ENCODE results near the gene MYL7. TPM values are rescaled to one million over a fixed set of nuclear protein-coding genes. Genes with fewer than 3 reads are reported as not detected.
A peak's percentile ranks its signal among the peaks of the same experiment; 100 is the strongest.
"Not testable (repeated sequence)": the region's sequence is repeated elsewhere in the genome, so short reads cannot be mapped to it uniquely, and the experiment has no call there.

MYL7 gene
- total RNA-seq, 1 experiment from 2014 or later, result 5.7 TPM

DNA sequence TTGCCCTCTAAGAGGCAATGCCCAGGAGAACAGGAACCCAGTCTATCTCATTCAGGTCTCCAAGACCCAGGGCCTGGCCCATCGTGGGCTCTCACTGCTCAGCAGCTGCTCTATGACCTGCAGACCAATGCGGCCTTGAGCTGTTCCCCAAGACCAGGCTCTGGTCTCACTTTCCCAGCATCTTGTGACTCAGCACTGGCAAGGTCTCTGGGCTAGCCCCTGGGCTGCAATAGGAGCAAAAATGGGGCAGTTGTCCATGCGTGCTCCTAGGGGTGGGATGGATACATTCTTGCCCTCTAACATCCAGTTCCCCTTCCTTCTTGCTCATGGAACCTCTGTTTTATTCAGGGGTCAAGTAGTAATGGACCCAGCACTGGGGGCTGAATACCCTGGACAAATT lies 34.6 kb upstream of the MYL7 start:
- Histone ChIP-seq H2AFZ (ENCODE audit: low read length) (no peak overlapping the region), H3K79me2 (ENCODE audit: insufficient read depth, low read length) (no peaks in the 10 kb centered on the region), H3K27me3 (ENCODE audit: insufficient read depth, low read length) (no peaks in the 10 kb centered on the region), H3K18ac (ENCODE audit: insufficient read length, low read depth, low read length) (no peak overlapping the region), H2BK120ac (ENCODE audit: low read depth, low read length, poor library complexity, severe bottlenecking) (no peak overlapping the region), H3K4ac (ENCODE audit: low read depth, low read length) (no peak overlapping the region), H4K20me1 (ENCODE audit: control insufficient read depth, insufficient read depth, insufficient read length) (no peaks in the 10 kb centered on the region), H3K23ac (ENCODE audit: insufficient read length, low read depth, low read length) (no peak overlapping the region), H4K8ac (replicated peaks; ENCODE audit: insufficient read length, low read depth, low read length) (no peak overlapping the region), H3K56ac (ENCODE audit: insufficient read length, low read depth, low read length) (no peak overlapping the region), H4K91ac (ENCODE audit: insufficient read length, low read depth, low read length) (no peak overlapping the region), H4K5ac (ENCODE audit: insufficient read length, low read depth, low read length) (no peak overlapping the region), H3K9ac (ENCODE audit: extremely low read depth, insufficient read length, low read length) (no peak overlapping the region), H2AK5ac (ENCODE audit: insufficient read length, low read length) (no peak overlapping the region), H2BK5ac (ENCODE audit: insufficient read length, low read length) (no peak overlapping the region), H3K27ac (ENCODE audit: insufficient read length, low read depth, low read length) (no peak overlapping the region), H3K4me2 (ENCODE audit: insufficient read depth, insufficient read length, low read length) (no peak overlapping the region), H3K4me1 (ENCODE audit: insufficient read depth, low read length) (no peaks in the 10 kb centered on the region), H2BK20ac (ENCODE audit: low read depth, low read length, poor library complexity, severe bottlenecking) (no peak overlapping the region), H2BK12ac (ENCODE audit: insufficient read length, low read depth, low read length) (no peak overlapping the region), H3T11ph (ENCODE audit: low read length) (no peak overlapping the region), H3K9me3 (ENCODE audit: control insufficient read depth, low read depth, low read length) (no peaks in the 10 kb centered on the region), H3K79me1 (ENCODE audit: insufficient read depth, low read depth, low read length, poor library complexity, severe bottlenecking) (no peaks in the 10 kb centered on the region), H2BK15ac (ENCODE audit: low read depth, low read length) (no peak overlapping the region), H3K14ac (ENCODE audit: insufficient read depth, low read length) (no peak overlapping the region; the same call in 1 of the 2 replicates), H3K23me2 (ENCODE audit: insufficient read length, low read depth, low read length, poor library complexity, severe bottlenecking) (no peaks in the 10 kb centered on the region)
- Mint-ChIP-seq H3K27me3 (ENCODE audit: low read depth) (peaks cover 39% of the 10 kb centered on the region), H3K4me3 (no peak overlapping the region), H3K9me3 (peaks cover 2% of the 10 kb centered on the region in 2 experiments; a peak in 3 of 5 replicates), H3K36me3 (ENCODE audit: insufficient read depth in 1 of 3, low read depth in 3 of 3) (no peaks in the 10 kb centered on the region), H3K27ac (no peak overlapping the region), H3K4me1 (peaks cover 10 to 15% of the 10 kb centered on the region in 2 experiments)
- TF ChIP-seq, protein P1, sequence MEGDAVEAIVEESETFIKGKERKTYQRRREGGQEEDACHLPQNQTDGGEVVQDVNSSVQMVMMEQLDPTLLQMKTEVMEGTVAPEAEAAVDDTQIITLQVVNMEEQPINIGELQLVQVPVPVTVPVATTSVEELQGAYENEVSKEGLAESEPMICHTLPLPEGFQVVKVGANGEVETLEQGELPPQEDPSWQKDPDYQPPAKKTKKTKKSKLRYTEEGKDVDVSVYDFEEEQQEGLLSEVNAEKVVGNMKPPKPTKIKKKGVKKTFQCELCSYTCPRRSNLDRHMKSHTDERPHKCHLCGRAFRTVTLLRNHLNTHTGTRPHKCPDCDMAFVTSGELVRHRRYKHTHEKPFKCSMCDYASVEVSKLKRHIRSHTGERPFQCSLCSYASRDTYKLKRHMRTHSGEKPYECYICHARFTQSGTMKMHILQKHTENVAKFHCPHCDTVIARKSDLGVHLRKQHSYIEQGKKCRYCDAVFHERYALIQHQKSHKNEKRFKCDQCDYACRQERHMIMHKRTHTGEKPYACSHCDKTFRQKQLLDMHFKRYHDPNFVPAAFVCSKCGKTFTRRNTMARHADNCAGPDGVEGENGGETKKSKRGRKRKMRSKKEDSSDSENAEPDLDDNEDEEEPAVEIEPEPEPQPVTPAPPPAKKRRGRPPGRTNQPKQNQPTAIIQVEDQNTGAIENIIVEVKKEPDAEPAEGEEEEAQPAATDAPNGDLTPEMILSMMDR (conservative IDR thresholded peaks at IDR 0.05), result no peak
- no CpG with 5 or more reads among the region's 3 CpGs for WGBS (ENCODE audit: extremely low coverage, insufficient read length, low lambda C conversion rate)
- DNase-seq, result peak; percentile 11

DNA sequence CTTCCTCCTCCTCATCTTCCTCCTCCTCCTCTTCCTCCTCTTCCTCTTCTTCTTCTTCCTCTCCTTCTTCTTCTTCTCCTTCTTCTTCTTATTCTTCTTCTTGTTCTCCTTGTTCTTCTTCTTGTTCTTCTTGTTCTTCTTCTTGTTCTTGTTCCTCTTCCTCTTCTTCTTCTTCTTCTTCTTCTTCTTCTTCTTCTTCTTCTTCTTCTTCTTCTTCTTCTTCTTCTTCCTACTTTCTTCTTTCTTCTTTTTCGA lies 33.5 kb upstream of the MYL7 start:
- not testable (repeated sequence) for H4K8ac ChIP-seq (replicated peaks; ENCODE audit: insufficient read length, low read depth, low read length); H2BK120ac ChIP-seq (ENCODE audit: low read depth, low read length, poor library complexity, severe bottlenecking); H2BK15ac ChIP-seq (ENCODE audit: low read depth, low read length); H4K91ac ChIP-seq (ENCODE audit: insufficient read length, low read depth, low read length); H3K4me1 ChIP-seq (ENCODE audit: insufficient read depth, low read length); H3K4me2 ChIP-seq (ENCODE audit: insufficient read depth, insufficient read length, low read length); DNase-seq; H2BK12ac ChIP-seq (ENCODE audit: insufficient read length, low read depth, low read length); H2AK5ac ChIP-seq (ENCODE audit: insufficient read length, low read length); H2AFZ ChIP-seq (ENCODE audit: low read length); H3K27ac ChIP-seq (ENCODE audit: insufficient read length, low read depth, low read length); H3K79me2 ChIP-seq (ENCODE audit: insufficient read depth, low read length); H3K23me2 ChIP-seq (ENCODE audit: insufficient read length, low read depth, low read length, poor library complexity, severe bottlenecking); H3K27me3 ChIP-seq (ENCODE audit: insufficient read depth, low read length); H3K56ac ChIP-seq (ENCODE audit: insufficient read length, low read depth, low read length); H2BK5ac ChIP-seq (ENCODE audit: insufficient read length, low read length); H3K4ac ChIP-seq (ENCODE audit: low read depth, low read length); H3K4me3 Mint-ChIP-seq; H3K36me3 Mint-ChIP-seq (ENCODE audit: insufficient read depth in 1 of 3, low read depth in 3 of 3); H4K20me1 ChIP-seq (ENCODE audit: control insufficient read depth, insufficient read depth, insufficient read length); H3K79me1 ChIP-seq (ENCODE audit: insufficient read depth, low read depth, low read length, poor library complexity, severe bottlenecking); H2BK20ac ChIP-seq (ENCODE audit: low read depth, low read length, poor library complexity, severe bottlenecking); H3K14ac ChIP-seq (ENCODE audit: insufficient read depth, low read length); H3T11ph ChIP-seq (ENCODE audit: low read length); H3K9me3 ChIP-seq (ENCODE audit: control insufficient read depth, low read depth, low read length); H3K27ac Mint-ChIP-seq; H3K18ac ChIP-seq (ENCODE audit: insufficient read length, low read depth, low read length); H3K23ac ChIP-seq (ENCODE audit: insufficient read length, low read depth, low read length); H3K9ac ChIP-seq (ENCODE audit: extremely low read depth, insufficient read length, low read length); H3K9me3 Mint-ChIP-seq; H4K5ac ChIP-seq (ENCODE audit: insufficient read length, low read depth, low read length)
- Mint-ChIP-seq H3K27me3 (ENCODE audit: low read depth) (peaks cover 40% of the 10 kb centered on the region), H3K4me1 (peaks cover 10 to 15% of the 10 kb centered on the region in 2 experiments)
- no CpG with 5 or more reads among the region's 1 CpG for WGBS (ENCODE audit: extremely low coverage, insufficient read length, low lambda C conversion rate)

All from H9 (cell line).